DOHH2 (cell line): ENCODE data around the gene CDC37.

ENCODE experiments used
- H3F3A ChIP-seq: fragments of 200-600 bp; sonication (generic), shearing (Covaris generic); 2 replicates; pipeline ENCODE4 v1.6.0; 2016; ENCODE audit warnings: antibody characterized with exemption, mild to moderate bottlenecking; ENCODE audit not compliant: control insufficient read depth, insufficient read depth
- H3K27ac ChIP-seq: fragments of 200-600 bp; sonication (generic); 2 replicates; pipeline ENCODE4 v1.5.1; 2014; ENCODE audit warnings: low read depth, mild to moderate bottlenecking, low read length, moderate library complexity
- H3K27me3 ChIP-seq: fragments of 200-600 bp; sonication (generic); 2 replicates; pipeline ENCODE4 v1.6.1; 2014; ENCODE audit warnings: mild to moderate bottlenecking, low read length, mixed read lengths; ENCODE audit not compliant: control insufficient read depth
- H3K36me3 ChIP-seq: fragments of 200-600 bp; sonication (generic); 2 replicates; pipeline ENCODE4 v1.6.1; 2014; ENCODE audit warnings: mild to moderate bottlenecking, low read length, moderate library complexity, mixed read lengths; ENCODE audit not compliant: control insufficient read depth
- H3K4me1 ChIP-seq: fragments of 200-600 bp; sonication (generic); 2 replicates; pipeline ENCODE4 v1.6.1; 2014; ENCODE audit warnings: mild to moderate bottlenecking, low read length, mixed read lengths; ENCODE audit not compliant: control insufficient read depth
- H3K4me2 ChIP-seq: fragments of 200-600 bp; sonication (generic); 2 replicates; pipeline ENCODE4 v1.6.0; 2014; ENCODE audit warnings: mild to moderate bottlenecking, low read length, moderate library complexity
- H3K4me3 ChIP-seq: fragments of 200-600 bp; sonication (generic); 2 replicates; pipeline ENCODE4 v1.5.1; 2014; ENCODE audit warnings: mild to moderate bottlenecking, low read length, mixed read lengths
- H3K79me2 ChIP-seq: fragments of 200-600 bp; sonication (generic); 2 replicates; pipeline ENCODE4 v1.6.1; 2014; ENCODE audit warnings: mild to moderate bottlenecking, low read length, mixed read lengths; ENCODE audit not compliant: control insufficient read depth
- H3K9me2 ChIP-seq: fragments of 200-600 bp; sonication (generic); replicated peaks from 2 replicates; pipeline ENCODE4 v1.6.1; 2014; ENCODE audit warnings: mild to moderate bottlenecking, low read length, mixed read lengths; ENCODE audit not compliant: control insufficient read depth
- H3K9me3 ChIP-seq: fragments of 200-600 bp; sonication (generic); 2 replicates; pipeline ENCODE4 v1.6.1; 2014; ENCODE audit warnings: antibody characterized with exemption, low read length, mixed read lengths; ENCODE audit not compliant: control insufficient read depth, insufficient read depth
- H4K20me1 ChIP-seq: fragments of 200-600 bp; sonication (generic); 2 replicates; pipeline ENCODE4 v1.6.0; 2014; ENCODE audit warnings: low read depth, mild to moderate bottlenecking, antibody characterized with exemption, low read length, moderate library complexity; ENCODE audit not compliant: control insufficient read depth, insufficient read depth
- CTCF ChIP-seq: fragments of 200-600 bp; sonication (generic); IDR thresholded peaks from one replicate; pipeline ENCODE4 v1.5.1; 2014; ENCODE audit warnings: antibody characterized with exemption, mild to moderate bottlenecking, low read depth, low read length; ENCODE audit not compliant: poor library complexity, severe bottlenecking
- EZH2phosphoT487 ChIP-seq: fragments of 200-600 bp; sonication (generic); IDR thresholded peaks from 2 replicates; pipeline ENCODE4 v1.6.1; 2017; ENCODE audit warnings: borderline replicate concordance, mild to moderate bottlenecking, antibody characterized with exemption, low read length, moderate library complexity, mixed read lengths

The CDC37 gene

GRCh38 chr19:10395436-10395835, 7.9 kb downstream of the CDC37 start:
- no peaks in the 10 kb centered on the region for H3K9me2 ChIP-seq
- no peaks in the 10 kb centered on the region for H3K27me3 ChIP-seq
- no peak overlapping the region for H3K27ac ChIP-seq
- peaks cover 17% of the 10 kb centered on the region for H3K4me1 ChIP-seq
- H4K20me1 ChIP-seq: peaks cover 5% of the 10 kb centered on the region; the same call in 1 of the 2 replicates
- TF ChIP-seq EZH2phosphoT487 (no peak), CTCF (no peak)
- peaks cover 42% of the 10 kb centered on the region for H3K79me2 ChIP-seq
- peaks cover 9% of the 10 kb centered on the region for H3F3A ChIP-seq
- no peak overlapping the region for H3K4me2 ChIP-seq
- no peak overlapping the region for H3K4me3 ChIP-seq
- peaks cover 73% of the 10 kb centered on the region for H3K36me3 ChIP-seq
- H3K9me3 ChIP-seq: no peaks in the 10 kb centered on the region

- peaks cover 73% of the 10 kb centered on the region for H3K36me3 ChIP-seq
- no peak overlapping the region for H3K4me2 ChIP-seq
- peaks cover 13% of the 10 kb centered on the region for H3K4me1 ChIP-seq
- H3K9me2 ChIP-seq: no peaks in the 10 kb centered on the region
- H3F3A ChIP-seq: peaks cover 12% of the 10 kb centered on the region
- no peaks in the 10 kb centered on the region for H3K27me3 ChIP-seq
- peaks cover 5% of the 10 kb centered on the region; the same call in 1 of the 2 replicates for H4K20me1 ChIP-seq
- no peaks in the 10 kb centered on the region for H3K9me3 ChIP-seq
- no peak overlapping the region for H3K4me3 ChIP-seq
- TF ChIP-seq EZH2phosphoT487: no peak
- TF ChIP-seq CTCF: no peak
- peaks cover 38% of the 10 kb centered on the region for H3K79me2 ChIP-seq
- H3K27ac ChIP-seq: no peak overlapping the region
Measured at GRCh38 chr19:10395003-10395402, 8.3 kb downstream of the CDC37 start.

- Histone ChIP-seq H3K36me3 (peaks cover 69% of the 10 kb centered on the region), H3K9me3 (no peaks in the 10 kb centered on the region), H3K4me1 (no peaks in the 10 kb centered on the region), H3K79me2 (peaks cover 19% of the 10 kb centered on the region), H3K27me3 (no peaks in the 10 kb centered on the region), H3K9me2 (no peaks in the 10 kb centered on the region), H3K27ac (no peak overlapping the region), H4K20me1 (0 out of 2 replicates have a peak, but pooled peaks cover 4% of the 10 kb centered on the region), H3K4me3 (no peak overlapping the region), H3F3A (peaks cover 16% of the 10 kb centered on the region), H3K4me2 (no peak overlapping the region)
- TF ChIP-seq EZH2phosphoT487: no peak
- no peak for TF ChIP-seq CTCF
Measured at GRCh38 chr19:10393137-10393536, 10.2 kb downstream of the CDC37 start.
